Activated T-helper 17 cell treated with anti-CD3 and anti-CD28 coated beads, Interleukin-2, amount 50 U/mL, for 72 hours (primary cell): ENCODE data around the gene METTL25B. TPM values are rescaled to one million over a fixed set of nuclear protein-coding genes. Genes with fewer than 3 reads are reported as not detected.
"Not testable (repeated sequence)": the region's sequence is repeated elsewhere in the genome, so short reads cannot be mapped to it uniquely, and the experiment has no call there.

Source experiments
- ATAC-seq: fragments of 150-1000 bp; cut with Tn5 transposase; replicated peaks from 2 replicates; pipeline ENCODE4 v1.10.0; 2021; ENCODE audit warnings: mild to moderate bottlenecking, moderate library complexity
- H3K27ac Mint-ChIP-seq: one replicate; pipeline ENCODE4 v1.8.0; 2022; ENCODE audit warnings: mixed read lengths
- H3K27me3 Mint-ChIP-seq: one replicate; pipeline ENCODE4 v1.8.0; 2022; ENCODE audit warnings: mixed read lengths
- H3K36me3 Mint-ChIP-seq: one replicate; pipeline ENCODE4 v1.8.0; 2022; ENCODE audit warnings: low read depth, mild to moderate bottlenecking, mixed read lengths
- H3K4me1 Mint-ChIP-seq: one replicate; pipeline ENCODE4 v1.8.0; 2022; ENCODE audit warnings: mixed read lengths
- H3K4me3 Mint-ChIP-seq: one replicate; pipeline ENCODE4 v1.8.0; 2022; ENCODE audit warnings: mild to moderate bottlenecking, mixed read lengths
- H3K9me3 Mint-ChIP-seq: one replicate; pipeline ENCODE4 v1.8.0; 2022; ENCODE audit warnings: mixed read lengths
- total RNA-seq, 2 donors: library from RNA; stranded (reverse); gene quantifications; one replicate each; pipeline ENCODE4 v1.2.3, GENCODE V29; 2022

Gene METTL25B
- total RNA-seq, 2 donors from 2014 or later = 29.0 to 51.6 TPM

GRCh38 chr1:156755527-156755950, 27.3 kb downstream of the METTL25B start:
- H3K9me3 Mint-ChIP-seq = no peaks in the 10 kb centered on the region
- H3K4me1 Mint-ChIP-seq = peaks cover 4% of the 10 kb centered on the region
- no peak overlapping the region for H3K27ac Mint-ChIP-seq
- H3K36me3 Mint-ChIP-seq = peaks cover 8% of the 10 kb centered on the region
- H3K27me3 Mint-ChIP-seq = no peaks in the 10 kb centered on the region
- ATAC-seq = no peak
- no peak overlapping the region for H3K4me3 Mint-ChIP-seq

DNA sequence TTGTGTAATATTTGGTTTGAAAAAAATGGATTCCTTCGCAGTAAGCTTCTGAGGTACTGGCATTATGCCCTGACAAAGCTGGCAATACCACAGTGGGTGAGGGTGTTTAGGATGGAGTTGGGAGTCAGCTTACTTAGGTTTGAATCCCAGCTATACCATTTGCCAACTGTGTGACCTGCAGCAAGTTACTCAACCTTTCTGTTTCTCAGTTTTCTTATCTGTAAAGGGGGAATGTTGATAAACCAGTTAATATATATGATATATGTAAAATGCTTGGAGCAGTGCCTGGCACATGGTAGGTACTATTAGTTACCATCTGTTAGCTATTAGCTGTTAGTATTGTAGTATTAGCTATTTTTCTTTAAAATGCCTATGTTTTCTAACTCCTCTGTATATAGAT, 28.1 kb downstream of the METTL25B start:
- H3K27ac Mint-ChIP-seq = no peak overlapping the region
- no peaks in the 10 kb centered on the region for H3K27me3 Mint-ChIP-seq
- peaks cover 4% of the 10 kb centered on the region for H3K36me3 Mint-ChIP-seq
- H3K4me1 Mint-ChIP-seq = peaks cover 4% of the 10 kb centered on the region
- ATAC-seq = no peak
- H3K4me3 Mint-ChIP-seq = no peak overlapping the region
- no peaks in the 10 kb centered on the region for H3K9me3 Mint-ChIP-seq

GRCh38 chr1:156757572-156758253, 29.4 kb downstream of the METTL25B start:
- ATAC-seq, H3K36me3 Mint-ChIP-seq, H3K4me1 Mint-ChIP-seq, H3K27me3 Mint-ChIP-seq, H3K9me3 Mint-ChIP-seq, H3K4me3 Mint-ChIP-seq, H3K27ac Mint-ChIP-seq: not testable (repeated sequence)

DNA sequence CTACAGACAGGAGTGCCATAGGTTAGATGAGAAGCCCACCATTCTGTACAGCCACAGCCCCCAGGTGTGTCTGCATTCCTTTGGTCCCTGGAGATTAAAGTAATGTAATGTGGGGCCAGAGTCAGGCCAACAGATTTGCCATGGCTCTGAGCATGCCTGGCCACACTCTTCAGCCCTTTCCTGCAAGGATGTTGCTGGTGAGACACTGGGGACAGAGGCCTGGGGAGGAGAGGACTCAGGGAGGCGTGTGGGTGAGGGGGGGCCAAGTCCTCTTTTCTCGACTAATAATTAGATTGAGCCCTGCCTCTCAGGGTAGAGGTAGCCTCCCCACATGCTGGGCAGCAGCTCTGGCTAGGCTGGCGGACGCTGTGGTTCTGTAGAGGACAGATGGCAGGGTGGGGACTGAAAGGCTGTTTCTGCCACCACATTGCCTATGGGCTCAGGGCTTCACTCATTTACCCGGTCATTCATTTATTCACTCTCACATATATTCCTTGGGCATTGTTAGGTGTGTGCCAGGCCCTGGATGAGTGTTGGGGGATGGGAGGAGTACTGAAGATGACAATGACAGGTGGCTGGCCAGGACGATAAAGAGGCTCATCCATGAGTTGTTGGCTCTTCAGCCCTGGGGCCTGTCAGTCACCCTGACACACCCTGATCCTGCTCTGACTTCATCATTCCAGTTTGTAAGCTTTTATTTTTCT, 32.0 kb downstream of the METTL25B start:
- Mint-ChIP-seq H3K4me3 (no peak overlapping the region), H3K9me3 (no peaks in the 10 kb centered on the region), H3K27ac (no peak overlapping the region), H3K36me3 (no peaks in the 10 kb centered on the region), H3K4me1 (no peaks in the 10 kb centered on the region), H3K27me3 (no peaks in the 10 kb centered on the region)
- no peak for ATAC-seq

DNA sequence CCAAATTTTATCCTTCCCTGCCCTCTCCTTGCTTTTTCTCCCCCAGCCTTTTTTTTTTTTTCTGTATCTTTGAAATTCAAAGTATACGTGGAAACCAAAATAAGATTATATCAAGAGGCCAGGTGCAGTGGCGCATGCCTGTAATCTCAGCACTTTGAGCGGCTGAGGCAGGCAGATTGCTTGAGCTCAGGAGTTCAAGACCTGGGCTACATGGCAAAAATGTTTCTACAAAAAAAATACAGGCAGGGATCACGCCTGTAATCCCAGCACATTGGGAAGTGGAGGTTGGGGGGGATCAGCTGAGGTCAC, 32.5 kb downstream of the METTL25B start:
- H3K4me1 Mint-ChIP-seq = no peaks in the 10 kb centered on the region
- H3K4me3 Mint-ChIP-seq = no peak overlapping the region
- no peak for ATAC-seq
- no peaks in the 10 kb centered on the region for H3K27me3 Mint-ChIP-seq
- no peak overlapping the region for H3K27ac Mint-ChIP-seq
- H3K36me3 Mint-ChIP-seq = no peaks in the 10 kb centered on the region
- no peaks in the 10 kb centered on the region for H3K9me3 Mint-ChIP-seq

GRCh38 chr1:156765136-156765535, 36.9 kb downstream of the METTL25B start:
- H3K4me3 Mint-ChIP-seq, H3K27me3 Mint-ChIP-seq: not testable (repeated sequence)
- peaks cover 20% of the 10 kb centered on the region for H3K36me3 Mint-ChIP-seq

GRCh38 chr1:156765666-156766065, 37.4 kb downstream of the METTL25B start:
- no peak for ATAC-seq
- no peak overlapping the region for H3K4me3 Mint-ChIP-seq
- no peak overlapping the region for H3K27ac Mint-ChIP-seq
- no peaks in the 10 kb centered on the region for H3K9me3 Mint-ChIP-seq
- H3K36me3 Mint-ChIP-seq = peaks cover 25% of the 10 kb centered on the region
- peaks cover 22% of the 10 kb centered on the region for H3K4me1 Mint-ChIP-seq
- H3K27me3 Mint-ChIP-seq = no peaks in the 10 kb centered on the region

More at GRCh38 chr1:156765136-156765535, 36.9 kb downstream of the METTL25B start:
- H3K9me3 Mint-ChIP-seq, ATAC-seq, H3K27ac Mint-ChIP-seq: not testable (repeated sequence)
- peaks cover 20% of the 10 kb centered on the region for H3K4me1 Mint-ChIP-seq

DNA sequence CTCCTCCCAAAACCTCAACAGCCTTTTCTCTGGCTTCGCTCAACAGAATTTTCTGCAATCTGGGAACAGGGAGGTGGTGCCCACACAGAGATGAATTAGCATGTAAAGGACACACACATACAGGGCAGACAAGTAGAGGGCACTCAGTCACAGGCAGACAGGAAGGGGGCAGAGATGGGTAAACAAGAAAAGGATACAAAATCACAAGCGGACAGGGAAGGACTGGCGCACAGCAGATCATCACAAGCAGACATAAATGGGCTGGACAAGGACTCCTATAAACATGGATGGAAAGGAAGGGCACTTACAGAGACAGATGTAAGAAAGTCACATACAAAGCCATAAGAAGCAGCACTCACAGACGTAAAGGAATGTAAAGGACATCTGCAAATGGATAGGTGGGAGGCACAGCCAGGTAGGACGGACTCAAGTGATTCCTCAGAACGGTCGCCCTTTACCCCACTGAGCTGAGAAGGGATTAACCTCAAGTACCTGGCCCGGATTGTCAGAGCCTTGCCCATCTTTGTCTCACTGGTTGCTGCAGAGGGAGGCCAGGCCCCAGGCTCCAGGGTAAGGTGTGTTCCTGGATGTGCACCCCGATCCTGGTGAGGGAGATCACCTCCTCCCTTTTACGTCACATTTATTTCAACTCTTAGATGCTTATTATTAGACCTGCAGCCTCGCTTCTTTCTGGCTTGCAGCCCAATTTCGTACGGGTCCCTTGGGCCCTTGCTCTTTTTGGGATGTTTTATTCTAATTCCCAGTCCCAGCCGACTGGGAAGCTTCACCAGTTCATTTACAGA, 38.2 kb downstream of the METTL25B start:
- no peak overlapping the region for H3K4me3 Mint-ChIP-seq
- peak; percentile 3 for ATAC-seq
- no peak overlapping the region for H3K27ac Mint-ChIP-seq
- no peaks in the 10 kb centered on the region for H3K9me3 Mint-ChIP-seq
- peaks cover 30% of the 10 kb centered on the region for H3K4me1 Mint-ChIP-seq
- no peaks in the 10 kb centered on the region for H3K27me3 Mint-ChIP-seq
- H3K36me3 Mint-ChIP-seq = peaks cover 33% of the 10 kb centered on the region

DNA sequence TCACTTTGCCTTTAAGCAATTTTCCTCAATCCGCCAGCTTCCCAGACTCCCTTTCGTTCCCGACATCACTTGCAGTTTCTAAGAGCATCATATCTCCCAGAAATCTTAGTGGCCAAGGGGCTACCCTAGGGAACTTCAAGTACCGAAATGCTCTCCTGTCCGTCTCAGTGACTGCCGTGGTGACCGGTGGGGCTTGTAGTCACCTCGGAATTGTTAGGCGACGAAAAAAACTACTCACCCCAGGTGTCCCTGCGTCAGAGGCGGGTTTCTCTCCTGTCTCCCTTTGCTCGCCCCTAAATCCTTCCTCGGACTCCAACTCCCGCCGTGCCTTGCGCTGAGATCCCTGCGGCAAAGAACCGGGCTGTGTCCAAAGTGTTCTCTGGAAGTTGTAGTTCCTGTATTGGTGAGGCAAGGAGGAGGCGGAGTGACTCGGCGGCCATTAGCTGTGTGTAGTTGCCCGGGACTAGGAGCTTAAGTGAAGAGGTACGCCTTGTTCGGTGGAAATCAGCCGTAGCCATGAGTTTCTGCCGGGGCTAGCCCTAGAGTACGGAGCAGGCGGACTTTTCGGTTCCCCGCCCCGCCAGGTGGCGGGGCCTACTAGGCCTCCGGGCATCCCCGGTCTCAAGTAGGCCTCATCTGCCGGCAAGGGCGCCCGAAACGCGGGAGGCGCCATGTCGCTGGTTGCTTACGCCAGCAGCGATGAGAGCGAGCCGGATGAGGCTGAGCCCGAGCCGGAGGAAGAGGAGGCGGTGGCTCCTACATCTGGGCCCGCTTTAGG, 39.0 kb downstream of the METTL25B start, which contains the start of gene PRCC:
TSS of gene PRCC (plus strand) at position 435 of the 778 bp plus-strand sequence. CDS start at position 672, 237 bp downstream.
- Mint-ChIP-seq H3K4me1 (peaks cover 33% of the 10 kb centered on the region), H3K27me3 (no peaks in the 10 kb centered on the region), H3K36me3 (peaks cover 40% of the 10 kb centered on the region), H3K4me3 (no peak within 1 kb of the TSS), H3K9me3 (no peaks in the 10 kb centered on the region), H3K27ac (no peak within 1 kb of the TSS)
- ATAC-seq = peak; percentile 94

DNA sequence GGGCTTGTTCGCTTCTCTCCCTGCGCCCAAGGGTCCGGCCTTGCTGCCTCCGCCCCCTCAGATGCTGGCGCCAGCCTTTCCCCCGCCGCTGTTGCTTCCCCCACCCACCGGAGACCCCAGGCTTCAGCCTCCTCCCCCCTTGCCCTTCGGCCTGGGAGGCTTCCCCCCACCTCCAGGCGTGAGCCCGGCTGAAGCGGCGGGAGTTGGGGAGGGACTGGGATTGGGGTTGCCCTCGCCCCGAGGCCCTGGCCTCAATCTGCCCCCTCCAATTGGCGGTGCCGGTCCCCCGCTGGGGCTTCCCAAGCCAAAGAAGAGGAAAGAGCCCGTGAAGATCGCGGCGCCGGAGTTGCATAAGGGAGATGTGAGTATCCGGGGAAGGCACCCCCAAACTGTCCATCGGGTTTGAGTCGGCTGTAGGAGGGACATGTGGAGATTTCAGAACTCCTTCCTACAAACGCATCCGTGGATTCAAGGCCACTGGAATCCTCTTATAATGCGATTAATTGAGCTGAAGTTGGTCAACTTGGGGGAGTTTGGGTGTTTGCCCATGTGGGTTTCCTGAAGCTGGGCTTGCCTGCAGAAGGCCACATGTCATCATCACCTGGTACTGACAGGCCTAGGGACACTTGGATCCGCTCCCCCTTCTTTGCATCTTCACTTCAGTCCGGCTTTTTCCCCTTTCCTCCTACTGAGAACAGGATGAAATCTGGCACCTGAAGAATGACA, 39.8 kb downstream of the METTL25B start:
- H3K36me3 Mint-ChIP-seq = peaks cover 47% of the 10 kb centered on the region
- no peaks in the 10 kb centered on the region for H3K27me3 Mint-ChIP-seq

GRCh38 chr1:156768610-156769295, 40.5 kb downstream of the METTL25B start:
- Mint-ChIP-seq H3K36me3 (peaks cover 54% of the 10 kb centered on the region), H3K9me3 (no peaks in the 10 kb centered on the region), H3K4me1 (peaks cover 47% of the 10 kb centered on the region), H3K27ac (no peak overlapping the region), H3K27me3 (no peaks in the 10 kb centered on the region), H3K4me3 (no peak overlapping the region)
- no peak for ATAC-seq

More for the DNA sequence above, 39.8 kb downstream of the METTL25B start:
- Mint-ChIP-seq H3K27ac (no peak overlapping the region), H3K9me3 (no peaks in the 10 kb centered on the region), H3K4me3 (no peak overlapping the region), H3K4me1 (peaks cover 40% of the 10 kb centered on the region)
- ATAC-seq = peak; percentile 16

DNA sequence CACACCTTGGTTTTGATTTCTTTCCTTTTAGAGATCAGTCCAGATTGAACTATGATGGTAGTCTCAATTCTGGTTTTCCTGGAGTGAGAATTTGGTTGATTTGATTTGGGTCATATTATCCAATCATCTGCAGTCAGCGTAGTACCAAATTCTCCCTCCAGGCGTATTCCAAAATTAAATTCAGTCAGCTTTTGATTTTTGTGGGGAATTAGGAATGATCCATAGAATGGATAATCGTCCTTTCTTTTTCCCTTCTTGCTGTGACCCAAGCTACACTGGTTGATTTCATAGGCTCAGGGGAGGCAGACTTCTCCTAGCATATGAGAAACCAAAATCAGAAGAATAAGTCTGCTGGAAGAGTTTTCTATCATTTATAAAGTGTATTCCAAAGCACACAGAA, 44.0 kb downstream of the METTL25B start:
- peaks cover 80% of the 10 kb centered on the region for H3K36me3 Mint-ChIP-seq
- ATAC-seq = no peak
- no peak overlapping the region for H3K4me3 Mint-ChIP-seq
- peak overlapping the region; percentile 10 for H3K27ac Mint-ChIP-seq
- no peaks in the 10 kb centered on the region for H3K27me3 Mint-ChIP-seq
- no peaks in the 10 kb centered on the region for H3K9me3 Mint-ChIP-seq
- H3K4me1 Mint-ChIP-seq = peaks cover 54% of the 10 kb centered on the region
